HPDE6-E6E7 (cell line): ENCODE measurements around the gene C3orf52.

Experiments used
- DNase-seq: peaks from one replicate; pipeline ENCODE4 v3.0.0; 2011; ENCODE audit warnings: missing footprints; ENCODE audit errors: extremely low spot score

Gene C3orf52

DNA sequence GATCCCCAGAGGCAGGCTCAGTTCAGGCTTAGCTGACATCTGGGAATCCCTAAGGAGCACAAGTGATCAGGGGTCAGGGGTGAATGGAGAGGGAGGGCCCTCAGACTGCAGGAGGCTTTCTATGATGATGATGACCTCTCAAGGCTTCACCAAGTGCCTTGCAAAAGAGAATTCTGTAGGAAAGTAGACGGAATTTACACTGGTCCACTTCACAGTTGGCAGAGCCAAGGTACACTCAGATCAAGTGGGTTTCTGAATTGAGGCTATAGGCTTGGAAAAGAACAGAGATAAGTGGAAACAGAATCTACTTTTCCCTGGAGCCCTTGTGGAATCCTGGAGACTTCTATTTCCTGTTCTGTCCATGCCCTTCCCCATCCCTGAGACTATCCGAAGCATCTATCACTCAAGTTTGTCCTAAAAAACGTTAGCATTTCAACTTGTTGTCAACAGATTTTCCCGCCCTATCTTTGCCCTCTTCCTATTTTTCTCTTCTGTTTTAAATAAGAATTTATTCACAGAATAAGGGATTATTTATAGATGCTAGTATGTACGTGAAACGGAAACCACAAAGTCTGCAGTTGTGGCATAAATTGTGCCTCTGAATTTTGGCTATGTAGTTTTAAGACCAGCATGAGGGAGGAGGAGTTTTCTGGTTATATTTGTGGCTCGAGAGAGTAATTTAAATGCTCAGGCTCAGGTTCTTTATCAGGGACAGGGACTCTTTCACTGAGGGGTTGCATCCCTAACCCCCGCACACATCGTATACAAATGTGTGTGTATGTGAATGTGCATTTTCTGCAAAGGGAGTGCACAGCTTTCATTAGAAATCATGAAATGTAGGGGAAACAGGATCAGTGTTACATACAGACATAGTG is 34.0 kb downstream of the C3orf52 start:
- DNase-seq, result no peak

DNA sequence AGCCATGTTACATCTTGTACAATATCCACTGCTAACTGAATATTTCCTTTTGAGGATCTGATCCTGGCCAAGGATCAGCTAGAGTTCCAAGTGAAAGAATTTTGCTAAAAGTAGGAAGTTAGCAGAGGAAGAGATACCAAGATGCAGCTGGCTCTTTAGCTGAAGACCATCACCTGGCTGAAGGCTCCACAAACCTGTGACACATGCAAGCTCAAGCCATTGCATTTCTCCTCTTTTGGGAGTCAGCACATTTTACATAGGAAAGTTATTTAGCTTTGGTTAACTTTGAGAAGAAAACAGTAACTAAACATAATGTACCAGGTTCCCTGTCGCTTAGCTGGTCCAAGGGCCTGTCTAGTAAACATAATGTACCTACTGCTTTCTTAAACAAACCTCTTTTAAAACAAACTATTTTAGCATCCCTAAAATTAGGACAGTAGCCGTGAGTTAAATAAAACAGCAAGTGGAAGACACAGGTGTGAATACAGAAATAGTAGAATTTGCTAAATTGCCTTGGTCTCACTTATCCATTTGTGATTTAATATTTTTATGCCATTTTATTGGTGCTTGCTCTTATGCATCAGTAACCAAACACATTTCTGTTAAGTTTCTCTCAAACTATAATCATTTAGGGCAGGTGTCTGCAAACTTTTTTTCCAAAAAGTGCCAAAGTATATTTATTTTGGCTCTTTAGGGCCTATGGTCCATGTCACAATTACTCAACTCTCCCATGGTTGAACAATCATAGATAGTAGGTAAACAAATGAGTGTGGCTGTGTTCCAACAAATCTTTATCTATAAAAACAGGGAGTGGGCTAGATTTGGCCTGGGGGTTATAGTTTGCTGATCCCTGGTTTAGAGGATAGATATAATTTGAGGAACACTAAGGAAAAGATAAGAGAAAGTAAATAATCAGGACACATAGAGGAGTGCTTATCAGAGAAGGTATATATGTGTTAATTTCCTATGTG is 35.7 kb downstream of the C3orf52 start:
- DNase-seq, result no peak

DNA sequence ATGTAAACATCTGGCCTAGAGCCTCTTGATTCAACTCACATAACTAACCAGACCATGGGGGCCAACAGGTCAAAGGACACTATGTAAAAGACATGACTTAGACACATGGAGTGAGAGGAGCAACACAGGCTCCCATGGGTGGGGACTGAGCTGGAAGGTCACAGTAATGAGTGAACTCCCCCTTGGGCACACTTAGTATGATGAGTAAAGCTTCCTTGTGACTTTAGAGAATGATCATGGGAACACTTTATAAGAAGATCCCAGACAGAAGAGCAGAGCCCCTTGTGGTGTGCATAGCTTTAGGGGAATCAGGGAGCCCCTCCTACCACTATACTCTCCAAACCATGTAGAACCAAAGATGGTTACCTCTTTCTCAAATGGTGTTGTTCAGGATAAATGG is 36.7 kb downstream of the C3orf52 start:
- DNase-seq, result no peak

DNA sequence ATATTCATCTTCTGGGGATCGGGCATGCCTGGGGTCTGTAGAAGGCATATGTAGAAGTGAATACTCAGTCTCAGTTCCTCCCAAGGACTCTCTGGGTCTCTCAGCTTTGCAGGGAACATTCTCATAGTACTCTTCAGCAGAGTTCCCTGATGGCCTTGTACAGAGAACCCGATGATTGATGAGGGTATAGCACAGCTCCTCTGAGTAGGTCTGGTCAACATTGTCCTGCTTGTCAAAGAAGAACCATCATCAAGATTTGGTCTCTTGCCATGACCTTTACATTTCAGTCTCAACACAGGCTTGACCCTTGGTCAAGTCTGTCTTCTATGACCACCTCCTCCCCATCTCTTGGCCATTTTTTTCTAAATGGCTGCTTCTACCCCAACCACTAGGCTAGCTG is 37.4 kb downstream of the C3orf52 start:
- DNase-seq, result no peak

DNA sequence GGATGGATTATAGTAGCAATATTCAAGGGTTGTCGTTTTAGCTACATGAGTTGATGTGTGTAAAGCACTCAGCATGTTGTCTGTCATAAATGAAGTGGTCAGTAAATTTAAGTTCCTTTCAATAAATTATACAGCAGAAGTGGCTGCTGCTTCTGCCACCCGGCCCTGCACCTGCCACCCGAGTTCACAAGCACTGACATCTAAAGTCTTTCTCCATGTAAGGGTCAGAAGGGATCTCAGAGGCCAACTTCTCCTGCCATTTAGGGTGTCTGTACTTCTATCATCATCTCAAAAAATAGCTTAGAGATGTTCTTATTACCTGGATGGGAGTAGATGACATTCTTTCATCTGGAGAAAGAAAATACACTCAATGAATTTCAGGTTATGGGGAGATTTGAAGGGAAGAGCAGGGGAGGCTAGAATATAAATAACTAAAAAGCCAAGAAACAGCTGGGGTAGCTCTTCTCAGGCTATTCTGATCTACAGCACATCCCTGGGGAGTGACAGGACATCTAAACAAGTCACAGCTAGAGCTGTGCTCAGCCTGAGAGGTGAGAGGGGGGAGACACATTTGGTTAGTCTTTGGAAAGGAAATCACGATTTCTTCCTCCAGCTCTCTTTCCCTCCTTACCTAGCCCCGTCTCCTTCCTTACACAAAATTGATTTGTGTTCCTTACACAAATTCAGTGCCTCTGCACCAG is 38.9 kb downstream of the C3orf52 start:
- no peak for DNase-seq

DNA sequence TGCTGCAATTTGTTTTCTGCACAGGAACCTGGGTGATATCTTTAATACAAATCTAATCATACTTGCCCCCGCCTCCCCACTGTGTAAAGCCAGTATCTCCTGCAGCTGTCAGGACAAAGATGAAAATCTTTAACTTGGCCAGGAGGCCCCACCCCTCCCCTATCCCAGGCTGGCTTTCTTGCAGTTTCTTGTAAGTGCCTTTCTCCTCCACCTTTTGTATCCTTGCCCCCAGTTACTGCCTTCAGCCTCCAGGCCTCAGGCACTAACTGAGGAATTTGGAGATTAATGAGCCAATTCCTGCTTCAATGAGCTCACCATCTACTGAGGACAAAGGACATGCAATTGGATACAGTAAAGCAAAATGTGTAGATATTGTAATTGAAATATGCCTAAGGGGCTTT is 40.3 kb downstream of the C3orf52 start:
- DNase-seq, result no peak

DNA sequence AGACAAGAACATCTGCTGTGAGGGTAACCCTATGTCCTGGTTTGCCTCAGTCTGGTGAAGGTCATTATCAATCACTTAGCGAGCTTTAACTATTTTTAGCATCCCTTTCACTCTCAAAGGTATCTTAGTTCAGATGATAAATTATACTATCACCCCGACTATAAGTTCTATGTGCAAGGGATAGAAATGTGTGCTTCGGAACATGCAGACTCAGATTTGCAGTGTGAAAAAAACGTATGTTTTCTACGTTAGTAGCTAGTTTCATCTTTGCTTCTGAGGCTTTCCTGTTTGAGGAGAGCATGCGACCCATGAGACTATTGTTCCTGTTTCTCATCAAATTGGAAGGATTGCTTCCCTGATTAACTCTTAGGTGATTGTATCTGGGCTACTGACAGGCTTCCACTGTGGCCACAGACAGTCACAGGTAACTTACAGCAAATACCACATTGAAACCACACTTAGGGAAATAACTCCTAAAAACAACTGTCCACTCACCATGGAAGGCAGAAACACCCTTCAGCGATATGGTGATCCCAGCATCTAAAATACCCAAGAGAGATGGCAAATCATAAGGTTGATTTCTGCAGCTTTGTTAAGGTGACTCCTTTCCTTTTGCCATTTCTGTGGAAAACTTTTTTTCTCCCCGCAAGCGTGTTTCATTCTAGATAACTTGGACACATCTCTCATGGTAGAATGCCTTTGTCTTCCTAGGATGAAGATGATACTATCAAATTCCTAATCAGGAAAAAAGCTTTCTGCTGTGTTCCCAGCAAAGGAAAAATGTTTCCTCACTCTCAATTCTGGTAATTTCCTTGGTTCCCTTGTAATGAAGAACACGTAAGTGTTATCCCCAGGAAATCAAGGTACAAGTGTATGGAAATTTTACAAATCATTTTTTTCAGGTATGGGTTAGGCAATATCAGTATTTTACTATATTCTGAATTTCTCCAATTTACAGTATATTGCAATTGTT is 41.6 kb downstream of the C3orf52 start:
- no peak for DNase-seq

DNA sequence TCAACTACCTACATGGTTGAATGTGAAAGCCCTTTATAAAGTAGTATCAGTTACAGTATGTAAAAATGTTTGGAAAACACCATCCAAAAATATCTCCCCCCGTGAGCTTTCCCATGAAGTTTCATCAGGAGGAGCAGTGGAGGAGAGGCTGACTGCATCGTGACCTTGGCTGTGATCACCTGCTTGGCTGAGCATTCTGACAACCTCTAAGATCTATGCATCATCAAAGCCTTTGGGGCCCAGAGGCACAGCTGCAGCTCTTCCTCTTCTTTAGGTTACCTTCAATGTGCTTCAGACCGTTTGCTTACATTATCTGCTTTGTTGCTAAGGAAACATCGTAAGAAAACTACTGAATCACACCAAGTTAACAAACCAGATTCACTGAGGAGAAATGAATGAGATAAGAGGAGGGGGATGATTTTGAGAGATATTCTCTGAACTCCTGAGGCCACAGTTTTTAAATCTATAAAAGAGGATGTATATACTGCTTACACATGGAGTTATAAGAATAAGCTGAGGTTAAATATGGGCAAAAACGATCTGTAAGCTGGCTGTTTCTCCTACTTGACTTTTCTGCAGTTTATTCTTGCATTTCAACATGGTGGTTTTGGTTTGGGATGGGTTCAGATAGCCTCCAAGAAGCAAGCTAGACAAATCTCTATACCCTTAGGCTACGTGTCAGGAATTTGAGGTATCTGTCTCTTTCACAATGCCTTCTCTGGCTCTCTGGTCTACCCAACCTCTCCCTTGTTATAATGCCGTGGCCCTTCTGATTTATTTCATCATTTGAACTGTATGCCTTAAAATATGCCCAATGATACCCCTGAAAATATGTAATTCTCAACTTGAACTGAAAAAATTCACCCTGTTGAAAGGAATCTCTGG is 42.9 kb downstream of the C3orf52 start:
- DNase-seq, result no peak

DNA sequence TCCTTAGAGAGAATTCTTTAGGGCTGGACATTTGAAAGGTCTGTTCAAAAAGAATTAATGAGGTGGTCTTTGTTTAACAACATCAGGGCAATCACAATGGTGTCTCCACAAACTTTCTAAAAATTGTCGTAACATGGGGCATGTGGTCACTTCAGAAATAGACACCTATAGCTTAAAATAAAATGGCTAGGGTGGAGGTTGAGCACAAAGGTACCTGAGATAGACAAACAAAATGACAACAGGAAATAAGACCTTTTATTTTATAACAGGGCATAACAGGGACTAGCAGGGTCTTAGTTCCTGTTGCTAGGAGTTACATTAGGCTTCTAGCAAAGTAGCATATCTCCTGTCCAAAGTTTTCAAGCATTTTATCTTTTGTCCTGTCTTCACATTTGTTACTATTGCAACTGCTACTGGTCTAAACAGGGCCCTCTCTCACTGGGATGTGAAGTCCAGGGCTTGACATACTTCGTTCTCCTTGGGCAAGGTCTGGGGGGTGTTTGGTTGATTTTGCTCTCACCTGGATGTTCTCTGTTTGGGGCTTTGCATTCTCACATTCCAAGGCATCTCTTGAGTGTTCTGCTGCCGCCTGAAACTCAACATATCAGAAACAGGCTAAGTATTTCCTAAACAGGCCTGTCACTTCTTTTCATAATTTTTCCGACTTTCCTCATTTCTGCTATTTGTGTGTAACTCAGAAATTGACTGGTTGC is 43.9 kb downstream of the C3orf52 start:
- DNase-seq, result no peak

DNA sequence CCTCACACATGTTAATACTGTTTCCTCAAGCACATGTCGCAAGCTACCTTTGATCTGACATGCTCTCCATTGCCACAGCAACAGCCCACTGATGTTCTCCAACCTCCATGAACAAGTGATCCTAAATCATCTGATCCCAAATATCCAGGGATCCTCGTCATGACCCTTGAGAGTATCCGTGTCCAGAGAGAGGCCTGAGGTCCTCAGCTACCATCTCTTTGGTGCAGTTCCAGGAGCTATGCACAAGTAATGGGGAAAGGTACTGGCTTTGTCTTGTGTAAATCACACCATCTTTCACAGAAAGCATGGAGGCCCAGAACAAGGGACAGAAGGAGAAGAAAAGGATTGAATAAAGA is 44.4 kb downstream of the C3orf52 start:
- no peak for DNase-seq

DNA sequence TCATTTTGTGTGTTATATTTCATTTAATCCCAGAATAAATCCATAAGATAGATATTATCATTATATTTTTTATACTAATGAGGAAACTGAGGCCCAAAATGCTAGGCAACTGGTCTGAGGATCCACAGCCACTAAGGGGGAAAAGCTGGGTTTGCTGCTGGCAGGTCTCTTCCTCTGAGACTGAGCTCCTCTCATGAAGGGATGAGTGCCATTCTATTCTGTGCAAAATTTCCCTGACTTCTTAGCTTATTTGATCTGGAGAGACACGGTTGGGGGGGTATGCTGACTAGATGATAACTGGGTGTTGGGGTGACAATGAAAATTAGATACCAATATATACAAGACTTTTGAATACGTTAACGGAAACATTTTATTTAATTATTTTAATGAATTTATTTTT is 44.9 kb downstream of the C3orf52 start:
- DNase-seq, result no peak

DNA sequence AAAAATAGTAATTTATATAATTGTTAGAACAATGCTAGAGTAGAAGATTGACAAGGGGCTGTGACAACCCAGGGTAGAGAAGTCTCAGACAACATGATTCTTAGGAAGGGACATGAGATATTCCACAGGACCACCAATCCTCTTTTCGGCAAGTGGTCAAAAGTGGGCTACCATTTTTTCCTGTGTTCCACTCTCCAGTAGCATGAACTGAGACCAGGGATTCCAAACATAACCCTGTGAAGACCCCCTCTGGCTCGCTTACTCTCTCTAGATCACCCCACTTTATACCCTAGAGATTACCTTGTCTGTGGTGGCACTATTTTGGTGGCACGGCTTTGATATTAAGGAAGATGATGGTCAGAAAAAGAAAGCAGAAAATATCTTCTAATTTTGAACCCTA is 45.9 kb downstream of the C3orf52 start:
- no peak for DNase-seq

DNA sequence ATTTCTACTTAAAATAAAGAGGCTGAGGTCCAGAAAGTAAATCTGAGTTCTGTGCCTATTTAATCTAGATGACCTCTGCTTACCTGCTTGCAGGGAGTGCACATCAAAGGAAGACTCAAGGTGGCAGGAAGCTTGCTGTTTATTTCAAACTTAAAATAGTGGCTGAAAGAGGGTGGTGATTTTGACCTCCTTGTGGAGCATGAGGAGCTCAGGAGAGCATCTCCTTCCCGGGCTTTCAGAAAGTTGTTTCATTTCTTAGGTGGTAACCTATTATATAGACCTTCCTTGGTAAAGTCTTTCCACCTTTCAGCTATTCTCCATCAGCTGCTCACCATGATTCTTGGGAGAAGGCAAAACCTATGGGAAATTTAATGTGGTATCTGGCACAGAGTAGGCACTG is 46.4 kb downstream of the C3orf52 start:
- no peak for DNase-seq

DNA sequence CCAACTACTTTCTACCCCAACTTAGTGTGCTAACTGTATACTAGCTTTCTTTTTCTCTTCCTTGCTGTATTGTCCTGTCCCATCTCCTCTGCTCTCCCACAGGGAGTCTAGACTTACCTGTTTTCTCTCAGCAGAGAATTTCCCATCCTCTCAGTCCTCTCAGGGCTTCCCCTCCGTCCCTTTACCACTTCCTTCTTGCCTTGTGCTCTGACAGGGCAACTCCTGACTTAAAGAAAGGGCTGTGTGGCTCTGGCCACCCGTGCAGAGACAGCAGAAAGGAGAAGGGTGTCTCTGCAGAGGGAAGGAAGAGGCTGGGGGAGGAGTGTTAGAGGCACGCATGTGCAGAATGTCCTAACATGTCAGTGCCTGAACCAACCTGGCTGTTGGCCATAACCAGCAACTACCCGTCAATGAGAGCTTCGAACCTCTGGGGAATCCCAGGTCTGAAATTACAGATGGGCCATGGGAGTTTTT is 46.8 kb downstream of the C3orf52 start, which contains the start of gene GCSAM:
Gene GCSAM, minus strand, starts transcription at position 274 of the 474 bp plus-strand sequence. Its CDS starts 128 bp downstream, at position 146.
- DNase-seq, result peak; percentile 47

DNA sequence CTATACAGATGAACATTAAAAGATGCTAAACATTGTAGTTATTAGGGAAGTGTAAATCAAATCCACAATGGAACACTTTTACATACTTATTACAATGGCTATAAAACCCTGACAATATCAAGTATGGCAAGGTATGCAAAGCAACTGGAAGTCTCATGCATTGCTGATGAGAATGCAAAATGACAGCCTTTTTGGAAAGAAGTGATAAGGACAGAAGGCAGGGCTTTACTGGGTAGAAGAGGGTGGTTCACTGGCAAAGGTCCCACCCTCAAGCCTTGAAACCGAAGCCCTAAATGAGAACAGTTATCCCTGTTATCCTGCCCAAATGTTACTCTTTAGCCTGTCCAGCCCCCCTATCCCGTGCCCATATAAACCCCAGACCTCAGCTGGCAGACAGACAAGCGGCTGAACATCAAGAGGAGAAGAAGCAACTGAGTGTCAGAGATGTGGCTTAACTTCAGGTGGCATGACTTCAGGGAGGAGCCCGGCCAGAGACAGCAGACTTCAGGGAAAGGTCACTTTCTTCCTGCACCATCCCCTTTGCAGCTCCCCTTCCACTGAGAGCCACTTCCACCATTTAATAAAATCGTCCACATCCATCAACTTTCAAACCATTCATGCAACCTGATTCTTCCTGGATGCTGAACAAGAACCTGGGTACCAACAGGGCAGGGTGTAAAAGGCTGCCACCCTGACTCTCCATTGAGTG is 47.6 kb downstream of the C3orf52 start:
- no peak for DNase-seq

DNA sequence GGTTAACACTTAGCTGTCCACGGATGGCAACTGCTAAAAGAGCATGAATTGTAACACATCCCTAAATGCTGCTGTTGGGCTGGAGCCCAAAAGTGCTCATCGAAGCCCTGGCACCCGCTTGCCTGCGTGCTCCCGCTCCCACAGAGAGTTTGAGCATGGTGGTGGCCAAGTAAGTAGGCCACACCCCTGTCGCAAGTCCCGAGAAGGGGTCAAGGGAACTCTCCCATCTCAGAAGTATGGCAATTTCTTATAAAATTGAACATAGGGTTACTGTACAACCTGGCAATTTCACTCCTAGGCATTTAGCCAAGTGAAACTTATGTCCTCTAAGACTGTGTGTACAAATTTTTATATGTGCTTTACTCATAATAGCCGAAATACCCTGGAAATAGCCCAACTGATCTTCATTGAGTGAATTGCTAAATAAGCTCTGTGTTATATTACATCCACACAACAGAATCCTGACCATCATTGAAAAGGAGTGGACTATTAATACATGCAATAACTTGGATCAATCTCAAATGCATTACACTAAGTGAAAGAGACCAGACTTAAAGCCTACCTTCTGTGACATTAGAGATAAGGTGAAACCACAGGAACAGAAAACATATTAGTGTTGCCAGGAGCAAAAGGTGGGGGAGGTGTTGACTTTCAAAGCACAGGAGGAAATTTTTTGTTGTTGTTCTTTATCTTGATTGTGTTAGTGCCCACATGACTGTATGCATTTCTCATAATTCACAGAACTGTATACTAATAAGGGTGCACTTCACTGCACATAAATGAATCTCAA is 48.3 kb downstream of the C3orf52 start:
- no peak for DNase-seq

DNA sequence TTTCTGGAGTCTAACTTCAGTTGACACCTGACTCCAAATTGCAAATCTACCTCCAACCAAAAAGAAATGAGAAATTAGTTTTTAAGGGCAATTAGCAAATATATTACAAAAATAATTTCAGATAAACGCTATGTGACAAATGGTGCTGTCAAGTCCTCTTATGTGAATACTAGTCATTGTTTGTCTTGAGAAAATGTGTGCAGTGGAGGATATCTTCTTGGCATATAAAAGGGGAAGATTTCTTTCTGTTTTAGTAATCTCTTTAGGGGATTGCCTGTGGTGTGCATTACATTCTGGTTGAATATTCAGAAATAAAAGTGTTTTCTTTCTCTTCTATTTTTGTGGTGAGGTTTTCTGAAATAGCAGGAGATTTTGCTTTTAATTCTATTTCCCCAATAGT is 49.9 kb downstream of the C3orf52 start:
- DNase-seq, result no peak
